ENCODE measurements around the gene MIPOL1.
"Not testable (repeated sequence)": the region's sequence is repeated elsewhere in the genome, so short reads cannot be mapped to it uniquely, and the experiment has no call there.

The MIPOL1 gene

GRCh38 chr14:37546621-37547447 lies 349.1 kb downstream of the MIPOL1 start:
- Histone ChIP-seq H3K4me1 (ENCODE audit: control insufficient read depth, insufficient read depth, low read length, poor library complexity, severe bottlenecking) (no peaks in the 10 kb centered on the region), H3K27me3 (replicated peaks; ENCODE audit: control insufficient read depth, insufficient read depth, low read length, poor library complexity, severe bottlenecking) (no peaks in the 10 kb centered on the region), H3K36me3 (ENCODE audit: control insufficient read depth, insufficient read depth, low read length) (no peaks in the 10 kb centered on the region), H3K4me3 (ENCODE audit: insufficient read depth, low read depth, low read length, poor library complexity, severe bottlenecking) (no peak overlapping the region), H3K27ac (ENCODE audit: insufficient read depth, low read length, poor library complexity, severe bottlenecking) (no peak overlapping the region), H3K9me3 (ENCODE audit: control insufficient read depth, low read length) (no peaks in the 10 kb centered on the region)
- DNase-seq = no peak

- no peak for DNase-seq
- H3K9me3 ChIP-seq (ENCODE audit: control insufficient read depth, low read length) = no peaks in the 10 kb centered on the region
- H3K27me3 ChIP-seq (replicated peaks; ENCODE audit: control insufficient read depth, insufficient read depth, low read length, poor library complexity, severe bottlenecking) = no peaks in the 10 kb centered on the region
- H3K4me3 ChIP-seq (ENCODE audit: insufficient read depth, low read depth, low read length, poor library complexity, severe bottlenecking) = no peak overlapping the region
- no peak overlapping the region for H3K27ac ChIP-seq (ENCODE audit: insufficient read depth, low read length, poor library complexity, severe bottlenecking)
- no peaks in the 10 kb centered on the region for H3K36me3 ChIP-seq (ENCODE audit: control insufficient read depth, insufficient read depth, low read length)
- no peaks in the 10 kb centered on the region for H3K4me1 ChIP-seq (ENCODE audit: control insufficient read depth, insufficient read depth, low read length, poor library complexity, severe bottlenecking)
These were observed 352.8 kb downstream of the MIPOL1 start for GRCh38 chr14:37550511-37550910.

- H3K4me1 ChIP-seq (ENCODE audit: control insufficient read depth, insufficient read depth, low read length, poor library complexity, severe bottlenecking) = no peaks in the 10 kb centered on the region
These were observed 353.4 kb downstream of the MIPOL1 start for GRCh38 chr14:37551119-37551518.

GRCh38 chr14:37553935-37554550 lies 356.3 kb downstream of the MIPOL1 start:
- H3K27me3 ChIP-seq (replicated peaks; ENCODE audit: control insufficient read depth, insufficient read depth, low read length, poor library complexity, severe bottlenecking) = no peaks in the 10 kb centered on the region

More at GRCh38 chr14:37551119-37551518, 353.4 kb downstream of the MIPOL1 start:
- H3K4me3 ChIP-seq (ENCODE audit: insufficient read depth, low read depth, low read length, poor library complexity, severe bottlenecking) = no peak overlapping the region
- H3K36me3 ChIP-seq (ENCODE audit: control insufficient read depth, insufficient read depth, low read length) = no peaks in the 10 kb centered on the region
- no peaks in the 10 kb centered on the region for H3K27me3 ChIP-seq (replicated peaks; ENCODE audit: control insufficient read depth, insufficient read depth, low read length, poor library complexity, severe bottlenecking)
- H3K9me3 ChIP-seq (ENCODE audit: control insufficient read depth, low read length) = no peaks in the 10 kb centered on the region
- no peak overlapping the region for H3K27ac ChIP-seq (ENCODE audit: insufficient read depth, low read length, poor library complexity, severe bottlenecking)
- no peak for DNase-seq

GRCh38 chr14:37555596-37555995 lies 357.9 kb downstream of the MIPOL1 start:
- not testable (repeated sequence) for H3K27ac ChIP-seq (ENCODE audit: insufficient read depth, low read length, poor library complexity, severe bottlenecking); DNase-seq; H3K36me3 ChIP-seq (ENCODE audit: control insufficient read depth, insufficient read depth, low read length); H3K9me3 ChIP-seq (ENCODE audit: control insufficient read depth, low read length); H3K4me3 ChIP-seq (ENCODE audit: insufficient read depth, low read depth, low read length, poor library complexity, severe bottlenecking); H3K27me3 ChIP-seq (replicated peaks; ENCODE audit: control insufficient read depth, insufficient read depth, low read length, poor library complexity, severe bottlenecking); H3K4me1 ChIP-seq (ENCODE audit: control insufficient read depth, insufficient read depth, low read length, poor library complexity, severe bottlenecking)

More at GRCh38 chr14:37553935-37554550, 356.3 kb downstream of the MIPOL1 start:
- H3K9me3 ChIP-seq (ENCODE audit: control insufficient read depth, low read length) = no peaks in the 10 kb centered on the region
- H3K36me3 ChIP-seq (ENCODE audit: control insufficient read depth, insufficient read depth, low read length) = no peaks in the 10 kb centered on the region
- H3K27ac ChIP-seq (ENCODE audit: insufficient read depth, low read length, poor library complexity, severe bottlenecking) = no peak overlapping the region
- H3K4me1 ChIP-seq (ENCODE audit: control insufficient read depth, insufficient read depth, low read length, poor library complexity, severe bottlenecking) = no peaks in the 10 kb centered on the region
- no peak for DNase-seq
- no peak overlapping the region for H3K4me3 ChIP-seq (ENCODE audit: insufficient read depth, low read depth, low read length, poor library complexity, severe bottlenecking)

- H3K4me1 ChIP-seq (ENCODE audit: control insufficient read depth, insufficient read depth, low read length, poor library complexity, severe bottlenecking) = no peaks in the 10 kb centered on the region
- no peaks in the 10 kb centered on the region for H3K9me3 ChIP-seq (ENCODE audit: control insufficient read depth, low read length)
- H3K27ac ChIP-seq (ENCODE audit: insufficient read depth, low read length, poor library complexity, severe bottlenecking) = no peak overlapping the region
- no peaks in the 10 kb centered on the region for H3K27me3 ChIP-seq (replicated peaks; ENCODE audit: control insufficient read depth, insufficient read depth, low read length, poor library complexity, severe bottlenecking)
- no peak for DNase-seq
- H3K4me3 ChIP-seq (ENCODE audit: insufficient read depth, low read depth, low read length, poor library complexity, severe bottlenecking) = no peak overlapping the region
- H3K36me3 ChIP-seq (ENCODE audit: control insufficient read depth, insufficient read depth, low read length) = no peaks in the 10 kb centered on the region
These were observed 361.0 kb downstream of the MIPOL1 start for GRCh38 chr14:37558740-37559139.

- H3K27ac ChIP-seq (ENCODE audit: insufficient read depth, low read length, poor library complexity, severe bottlenecking) = no peak overlapping the region
- H3K27me3 ChIP-seq (replicated peaks; ENCODE audit: control insufficient read depth, insufficient read depth, low read length, poor library complexity, severe bottlenecking) = no peaks in the 10 kb centered on the region
- no peaks in the 10 kb centered on the region for H3K36me3 ChIP-seq (ENCODE audit: control insufficient read depth, insufficient read depth, low read length)
- H3K4me3 ChIP-seq (ENCODE audit: insufficient read depth, low read depth, low read length, poor library complexity, severe bottlenecking) = no peak overlapping the region
- no peak for DNase-seq
- no peaks in the 10 kb centered on the region for H3K4me1 ChIP-seq (ENCODE audit: control insufficient read depth, insufficient read depth, low read length, poor library complexity, severe bottlenecking)
- H3K9me3 ChIP-seq (ENCODE audit: control insufficient read depth, low read length) = no peaks in the 10 kb centered on the region
These were observed 361.6 kb downstream of the MIPOL1 start for GRCh38 chr14:37559386-37559785.

GRCh38 chr14:37563189-37563588 lies 365.5 kb downstream of the MIPOL1 start:
- Histone ChIP-seq H3K4me3 (ENCODE audit: insufficient read depth, low read depth, low read length, poor library complexity, severe bottlenecking) (no peak overlapping the region), H3K9me3 (ENCODE audit: control insufficient read depth, low read length) (no peaks in the 10 kb centered on the region), H3K27me3 (replicated peaks; ENCODE audit: control insufficient read depth, insufficient read depth, low read length, poor library complexity, severe bottlenecking) (no peaks in the 10 kb centered on the region), H3K27ac (ENCODE audit: insufficient read depth, low read length, poor library complexity, severe bottlenecking) (no peak overlapping the region), H3K36me3 (ENCODE audit: control insufficient read depth, insufficient read depth, low read length) (no peaks in the 10 kb centered on the region), H3K4me1 (ENCODE audit: control insufficient read depth, insufficient read depth, low read length, poor library complexity, severe bottlenecking) (no peaks in the 10 kb centered on the region)
- no peak for DNase-seq

GRCh38 chr14:37565550-37565949 lies 367.8 kb downstream of the MIPOL1 start:
- no peaks in the 10 kb centered on the region for H3K9me3 ChIP-seq (ENCODE audit: control insufficient read depth, low read length)
- H3K36me3 ChIP-seq (ENCODE audit: control insufficient read depth, insufficient read depth, low read length) = no peaks in the 10 kb centered on the region
- H3K27me3 ChIP-seq (replicated peaks; ENCODE audit: control insufficient read depth, insufficient read depth, low read length, poor library complexity, severe bottlenecking) = no peaks in the 10 kb centered on the region
- no peak for DNase-seq
- H3K4me1 ChIP-seq (ENCODE audit: control insufficient read depth, insufficient read depth, low read length, poor library complexity, severe bottlenecking) = no peaks in the 10 kb centered on the region
- H3K4me3 ChIP-seq (ENCODE audit: insufficient read depth, low read depth, low read length, poor library complexity, severe bottlenecking) = no peak overlapping the region
- H3K27ac ChIP-seq (ENCODE audit: insufficient read depth, low read length, poor library complexity, severe bottlenecking) = no peak overlapping the region

- Histone ChIP-seq H3K4me3 (ENCODE audit: insufficient read depth, low read depth, low read length, poor library complexity, severe bottlenecking) (no peak overlapping the region), H3K27me3 (replicated peaks; ENCODE audit: control insufficient read depth, insufficient read depth, low read length, poor library complexity, severe bottlenecking) (no peaks in the 10 kb centered on the region), H3K27ac (ENCODE audit: insufficient read depth, low read length, poor library complexity, severe bottlenecking) (no peak overlapping the region), H3K36me3 (ENCODE audit: control insufficient read depth, insufficient read depth, low read length) (no peaks in the 10 kb centered on the region), H3K4me1 (ENCODE audit: control insufficient read depth, insufficient read depth, low read length, poor library complexity, severe bottlenecking) (no peaks in the 10 kb centered on the region), H3K9me3 (ENCODE audit: control insufficient read depth, low read length) (no peaks in the 10 kb centered on the region)
- no peak for DNase-seq
These were observed 369.2 kb downstream of the MIPOL1 start for GRCh38 chr14:37566811-37567371.
